Measurements from ENCODE around the gene NDRG3.
A peak's percentile ranks its signal among the peaks of the same experiment; 100 is the strongest.
"Not testable (repeated sequence)": the region's sequence is repeated elsewhere in the genome, so short reads cannot be mapped to it uniquely, and the experiment has no call there.

NDRG3 gene

DNA sequence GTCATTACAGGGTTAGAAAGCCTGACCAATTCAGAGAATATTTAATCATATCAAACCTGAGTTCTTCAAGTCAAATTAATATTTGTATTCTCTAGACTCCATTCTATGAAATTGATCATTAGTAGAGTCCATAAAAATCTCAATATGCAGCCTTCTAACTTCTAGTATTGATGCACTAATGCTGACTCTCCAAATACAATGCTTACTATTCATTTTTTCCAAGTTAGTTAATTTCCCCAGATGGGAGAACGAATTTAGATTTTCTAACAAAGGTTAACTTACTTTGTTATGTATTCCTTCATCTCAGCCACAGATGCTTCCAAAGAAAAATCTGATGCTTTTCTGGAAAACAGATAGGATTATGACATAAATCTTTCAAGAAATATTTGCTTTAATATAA lies 12.4 kb upstream of the NDRG3 start:
- no peak for DNase-seq

DNA sequence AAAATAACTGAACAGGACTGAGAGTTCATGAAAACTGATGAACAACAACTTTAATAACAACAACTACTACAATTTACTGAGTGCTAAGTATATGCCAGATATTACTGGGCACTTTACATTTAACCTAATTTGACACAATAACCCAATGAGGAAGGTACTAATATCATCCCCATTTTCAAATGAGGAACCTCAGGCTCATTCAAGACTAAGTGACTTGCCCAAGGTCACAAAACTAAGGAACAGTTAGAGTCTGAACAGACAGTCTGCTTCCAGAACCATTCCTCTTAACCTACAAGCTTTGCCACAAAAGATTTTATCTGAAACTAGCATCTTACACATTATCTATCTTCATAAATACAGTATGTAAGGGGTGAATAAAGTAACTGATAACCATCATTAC lies 10.6 kb upstream of the NDRG3 start:
- no peak for DNase-seq

GRCh38 chr20:36754656-36755222 lies 8.8 kb upstream of the NDRG3 start:
- peak; percentile 50 for DNase-seq

DNA sequence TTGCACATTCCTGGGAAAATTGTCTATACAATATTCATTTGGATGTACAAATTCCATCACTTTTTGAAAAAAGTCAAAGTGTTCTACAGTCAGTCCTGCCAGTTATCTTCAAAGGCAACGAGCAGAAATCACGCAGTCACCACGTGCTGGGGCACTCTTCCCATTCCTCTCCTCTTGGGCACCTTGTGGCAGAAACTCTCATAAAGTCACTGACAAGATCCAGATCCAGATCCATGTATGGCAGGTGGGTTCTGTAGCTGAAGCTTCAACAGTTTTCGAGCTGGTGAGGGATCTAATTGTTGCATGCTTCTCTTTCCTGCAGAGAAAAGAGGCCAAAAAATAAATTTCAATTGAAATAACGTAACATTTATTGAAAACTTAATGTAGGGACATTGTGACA lies 6.7 kb upstream of the NDRG3 start:
- no peak for DNase-seq

DNA sequence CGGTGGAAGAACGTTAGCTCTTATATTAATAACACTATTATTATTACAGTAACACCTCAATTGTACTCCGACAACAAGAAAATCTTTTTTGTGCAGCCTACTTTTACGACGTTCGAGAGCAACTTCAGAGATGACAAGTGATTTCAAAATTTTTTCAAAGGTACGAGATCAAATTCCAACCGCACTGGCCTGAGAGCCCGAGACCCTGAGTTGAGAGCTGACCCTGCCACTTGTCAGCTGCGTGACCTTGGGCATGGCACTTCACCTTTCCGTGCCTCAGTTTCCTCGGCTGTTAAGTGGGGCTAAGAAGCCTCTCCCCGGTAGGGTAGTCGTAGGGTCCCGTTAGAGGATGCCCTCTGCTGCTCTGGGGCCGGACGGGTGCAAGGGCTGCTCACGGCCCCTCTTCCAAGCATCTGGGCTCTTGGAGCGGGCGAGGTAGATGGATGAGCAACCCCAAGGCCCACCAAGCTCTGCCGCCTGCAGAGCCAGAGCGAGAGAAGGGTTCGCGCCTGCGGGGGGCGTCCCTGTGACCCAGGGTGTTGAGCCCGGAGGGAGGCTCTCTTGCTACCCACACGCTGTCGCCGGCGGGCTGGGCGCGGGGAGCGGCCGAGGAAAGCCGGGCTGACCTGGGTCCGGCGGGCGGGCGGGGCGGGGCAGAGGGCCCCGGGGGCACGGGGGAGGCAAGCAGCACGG lies 510 bp downstream of the NDRG3 start:
- DNase-seq = peak; percentile 22

DNA sequence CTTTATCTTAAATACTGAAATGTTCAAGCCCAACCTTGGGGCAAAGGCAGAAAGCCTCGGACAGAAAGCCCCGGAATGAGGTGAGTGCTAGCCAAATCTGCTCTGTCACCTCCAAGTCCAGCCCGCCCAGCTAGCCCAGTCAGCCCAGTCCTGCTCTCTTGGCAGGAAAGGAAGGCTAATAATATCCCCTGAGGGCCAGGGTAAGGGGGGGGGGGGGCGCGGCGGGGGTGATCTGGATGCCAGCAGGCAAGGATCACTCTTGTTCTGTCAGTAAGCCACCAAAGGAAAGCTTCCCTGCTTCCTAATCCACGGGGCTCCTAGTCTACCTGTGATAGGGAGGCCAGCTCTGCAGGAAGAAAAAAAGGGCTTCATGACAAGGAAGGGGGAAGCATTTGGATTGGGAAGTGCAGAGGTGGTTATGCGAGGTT lies 1.1 kb downstream of the NDRG3 start:
- DNase-seq = no peak

DNA sequence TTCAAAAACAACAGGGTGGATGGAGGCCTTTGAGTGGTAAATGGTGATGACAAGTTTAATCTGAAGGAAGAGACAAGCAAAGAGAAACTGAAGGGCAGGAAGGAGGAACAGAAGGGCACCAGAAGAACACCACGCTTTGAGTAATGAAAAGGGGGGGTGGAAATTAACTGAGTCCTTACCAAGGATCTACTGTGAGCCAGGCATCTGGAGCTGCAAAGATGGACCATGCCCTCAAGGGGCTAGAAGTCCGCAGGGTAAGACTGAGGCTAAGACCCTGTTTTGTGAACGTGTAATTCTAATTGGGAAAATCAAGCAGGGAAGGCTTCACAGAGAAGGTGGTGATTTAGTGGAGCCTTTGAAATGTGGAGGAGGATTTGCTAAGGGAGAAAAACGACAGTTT lies 1.6 kb downstream of the NDRG3 start:
- DNase-seq = no peak

GRCh38 chr20:36742558-36742957 lies 3.3 kb downstream of the NDRG3 start:
- no peak for DNase-seq

- no peak for DNase-seq
Observed at GRCh38 chr20:36741072-36741471, 4.8 kb downstream of the NDRG3 start.

DNA sequence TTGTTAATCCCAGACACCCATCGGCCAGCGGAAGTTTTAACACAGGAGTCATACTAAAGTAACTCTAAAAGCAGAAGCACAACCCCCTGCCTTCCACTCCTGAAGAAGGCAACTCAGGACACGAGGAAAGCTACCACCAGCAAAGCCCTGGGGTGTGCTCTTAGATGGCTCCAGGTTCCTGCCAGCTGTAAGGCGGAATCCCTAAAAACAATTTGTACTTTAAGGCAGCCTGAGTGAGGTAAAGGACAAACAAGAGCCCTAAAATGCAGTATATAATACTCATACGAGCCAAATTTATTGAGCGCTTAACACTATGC lies 8.7 kb downstream of the NDRG3 start:
- DNase-seq = no peak

GRCh38 chr20:36736451-36737182 lies 9.3 kb downstream of the NDRG3 start:
- DNase-seq = no peak

- no peak for DNase-seq
Observed at GRCh38 chr20:36732456-36732855, 13.4 kb downstream of the NDRG3 start.

- peak; percentile 71 for DNase-seq
Observed at GRCh38 chr20:36728986-36729385, 16.9 kb downstream of the NDRG3 start.

DNA sequence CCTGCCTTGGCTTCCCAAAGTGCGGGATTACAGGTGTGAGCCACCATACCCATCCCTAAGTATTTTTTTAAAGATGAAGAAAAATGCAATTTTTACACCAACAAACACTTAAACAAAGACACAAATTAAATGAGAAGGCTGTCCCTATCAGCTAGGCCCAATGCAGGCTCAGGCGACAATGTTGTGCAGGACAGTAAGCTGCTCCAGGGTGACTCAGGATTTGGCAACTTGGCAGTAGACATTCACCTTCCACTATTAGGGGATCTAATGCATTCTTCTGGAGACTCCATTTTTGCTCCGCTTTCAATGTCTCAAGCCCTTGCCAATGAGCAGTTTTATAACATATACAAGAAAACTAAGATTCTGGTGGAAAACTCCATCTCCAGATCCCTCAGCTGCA lies 19.7 kb downstream of the NDRG3 start:
- DNase-seq = no peak

- DNase-seq = peak; percentile 36
Observed at GRCh38 chr20:36720510-36720909, 25.4 kb downstream of the NDRG3 start.

GRCh38 chr20:36717657-36718056 lies 28.2 kb downstream of the NDRG3 start:
- peak; percentile 13 for DNase-seq

- DNase-seq = no peak
Observed at GRCh38 chr20:36717021-36717420, 28.9 kb downstream of the NDRG3 start.

GRCh38 chr20:36712775-36713174 lies 33.1 kb downstream of the NDRG3 start:
- no peak for DNase-seq

GRCh38 chr20:36709126-36709525 lies 36.8 kb downstream of the NDRG3 start:
- DNase-seq = no peak

DNA sequence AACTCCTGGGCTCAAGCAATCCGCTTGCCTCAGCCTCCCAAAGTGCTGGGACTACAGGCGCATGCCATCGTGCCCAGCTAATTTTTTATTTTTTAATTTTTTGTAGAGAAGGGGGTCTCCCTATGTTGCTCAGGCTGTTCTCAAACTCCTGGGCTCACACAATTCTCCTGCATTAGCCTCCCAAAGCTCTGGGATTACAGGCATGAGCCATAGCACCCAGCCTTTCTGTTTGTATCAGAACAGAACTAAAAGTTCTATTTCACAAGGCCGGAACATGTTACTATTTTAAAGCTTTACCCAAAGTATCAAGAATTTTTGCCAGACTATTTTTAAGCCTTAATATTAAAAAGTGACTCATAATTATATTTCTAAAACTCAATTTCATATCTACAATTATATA lies 42.4 kb downstream of the NDRG3 start:
- DNase-seq = no peak

DNA sequence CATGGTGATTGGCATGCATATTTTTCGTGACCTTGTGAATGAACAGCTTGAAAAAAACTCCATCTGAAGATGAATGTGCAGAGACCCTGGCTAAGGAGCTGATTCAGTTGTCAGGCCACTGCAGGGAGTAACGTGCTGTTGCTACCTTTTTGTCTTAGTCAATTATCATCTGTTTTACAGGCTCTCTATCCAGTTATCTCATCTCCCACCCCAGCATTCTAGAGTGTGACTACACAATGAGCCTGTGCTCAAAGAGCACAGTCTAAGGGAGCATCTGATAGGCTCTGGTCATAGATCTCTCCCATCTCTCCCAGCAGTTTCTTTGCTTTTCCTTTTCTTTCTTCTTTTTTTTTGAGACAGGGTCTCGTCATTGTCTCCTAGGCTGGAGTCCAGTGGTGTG lies 45.5 kb downstream of the NDRG3 start:
- DNase-seq = no peak

GRCh38 chr20:36695467-36695866 lies 50.4 kb downstream of the NDRG3 start:
- not testable (repeated sequence) for DNase-seq

GRCh38 chr20:36688630-36689029 lies 57.3 kb downstream of the NDRG3 start:
- no peak for DNase-seq

DNA sequence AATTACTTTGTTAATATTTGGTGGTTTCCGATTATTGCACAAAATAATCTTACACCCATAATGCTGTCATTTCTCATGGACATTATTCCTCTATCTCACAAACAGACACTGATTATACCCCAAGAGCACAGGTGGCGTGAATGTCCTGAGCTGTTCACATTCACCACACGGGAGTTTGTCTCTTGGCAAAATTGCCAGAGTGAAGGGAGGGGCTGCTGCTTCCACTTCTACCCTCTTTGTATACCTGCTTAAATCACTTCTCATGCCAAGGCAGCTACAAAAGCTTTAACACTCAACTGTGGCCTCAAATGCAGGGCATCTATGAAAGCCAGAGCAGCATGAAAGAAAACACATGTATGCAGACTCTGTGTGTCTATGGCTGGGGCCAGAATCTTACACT lies 58.0 kb downstream of the NDRG3 start:
- DNase-seq = no peak

DNA sequence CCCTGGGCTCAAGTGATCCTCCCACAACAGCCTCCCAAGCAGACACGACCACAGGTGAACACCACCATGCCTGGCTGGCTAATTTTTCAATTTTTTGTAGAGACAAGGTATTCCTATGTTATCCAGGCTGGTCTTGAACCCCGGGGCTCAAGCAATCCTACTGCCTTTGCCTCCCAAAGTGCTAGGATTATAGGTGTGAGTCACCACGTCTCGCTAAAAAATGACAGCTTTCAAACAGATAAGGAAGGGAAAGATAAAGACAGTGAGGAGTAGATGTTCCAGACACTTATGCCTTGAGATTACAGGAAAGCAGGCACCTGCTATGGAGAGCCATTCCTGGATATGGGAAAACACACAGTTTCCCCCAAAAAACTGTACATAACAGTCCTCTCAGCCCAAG lies 58.9 kb downstream of the NDRG3 start:
- no peak for DNase-seq
